Esophagus muscularis mucosa (tissue), 4 donors: ENCODE measurements around the gene SERPING1.

Source experiments
- EP300 ChIP-seq: sonication (generic); formaldehyde crosslinking; IDR thresholded peaks from one replicate; pipeline ENCODE4 v1.6.1; 2017; ENCODE audit warnings: antibody characterized with exemption
- POLR2A ChIP-seq: fragments of 450-650 bp; IDR thresholded peaks from one replicate; pipeline ENCODE4 v1.6.1; 2017; ENCODE audit warnings: antibody characterized with exemption, moderate library complexity, mild to moderate bottlenecking, low read depth
- POLR2AphosphoS5 ChIP-seq, 2 donors: sonication (generic); formaldehyde crosslinking; IDR thresholded peaks; one replicate each; pipeline ENCODE4 v1.6.1; 2017; ENCODE audit warnings: antibody characterized with exemption in 2 of 2
- TF ChIP-seq, protein P1 (sequence below), 3 experiments: fragments of 200-600 bp in 2 of 3; fragments of 450-650 bp in 1 of 3; sonication (generic) in 2 of 3; IDR thresholded peaks; one replicate each; pipeline ENCODE4 v1.5.1; 2017 to 2019; ENCODE audit warnings: antibody characterized with exemption in 3 of 3, mild to moderate bottlenecking in 2 of 3, moderate library complexity in 1 of 3

DNA sequence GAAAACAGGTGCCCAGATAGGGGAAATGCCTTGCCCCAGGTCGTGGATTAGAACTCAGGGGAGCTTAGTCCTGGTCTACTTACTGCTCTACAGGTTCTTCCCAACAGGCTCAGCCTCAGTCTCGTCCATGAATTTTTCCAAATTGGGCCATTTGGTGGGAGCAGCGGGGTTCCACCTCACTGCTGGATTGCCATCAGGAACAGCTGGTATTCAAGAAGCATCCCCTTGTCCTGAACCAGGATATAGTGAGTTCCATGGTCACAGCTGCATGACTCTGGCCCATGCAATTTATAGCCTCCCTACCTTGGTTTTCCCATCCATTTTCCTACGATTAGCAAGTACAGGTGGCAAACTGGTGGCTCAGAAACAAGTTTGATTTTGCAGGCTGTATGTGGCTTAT, 23.4 kb upstream of the SERPING1 start:
- TF ChIP-seq POLR2A (no peak), EP300 (no peak), POLR2AphosphoS5 (IDR thresholded peaks at IDR 0.05) (no peak)
- TF ChIP-seq, protein P1, sequence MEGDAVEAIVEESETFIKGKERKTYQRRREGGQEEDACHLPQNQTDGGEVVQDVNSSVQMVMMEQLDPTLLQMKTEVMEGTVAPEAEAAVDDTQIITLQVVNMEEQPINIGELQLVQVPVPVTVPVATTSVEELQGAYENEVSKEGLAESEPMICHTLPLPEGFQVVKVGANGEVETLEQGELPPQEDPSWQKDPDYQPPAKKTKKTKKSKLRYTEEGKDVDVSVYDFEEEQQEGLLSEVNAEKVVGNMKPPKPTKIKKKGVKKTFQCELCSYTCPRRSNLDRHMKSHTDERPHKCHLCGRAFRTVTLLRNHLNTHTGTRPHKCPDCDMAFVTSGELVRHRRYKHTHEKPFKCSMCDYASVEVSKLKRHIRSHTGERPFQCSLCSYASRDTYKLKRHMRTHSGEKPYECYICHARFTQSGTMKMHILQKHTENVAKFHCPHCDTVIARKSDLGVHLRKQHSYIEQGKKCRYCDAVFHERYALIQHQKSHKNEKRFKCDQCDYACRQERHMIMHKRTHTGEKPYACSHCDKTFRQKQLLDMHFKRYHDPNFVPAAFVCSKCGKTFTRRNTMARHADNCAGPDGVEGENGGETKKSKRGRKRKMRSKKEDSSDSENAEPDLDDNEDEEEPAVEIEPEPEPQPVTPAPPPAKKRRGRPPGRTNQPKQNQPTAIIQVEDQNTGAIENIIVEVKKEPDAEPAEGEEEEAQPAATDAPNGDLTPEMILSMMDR (IDR thresholded peaks at IDR 0.05), result no peak
